ENCODE results near the gene MEOX2. TPM values are rescaled to one million over a fixed set of nuclear protein-coding genes. Genes with fewer than 3 reads are reported as not detected.

Gene MEOX2
- total RNA-seq, 1 donor: not detected

- DNase-seq (ENCODE audit: low read depth in 2 of 3, low spot score in 2 of 3): no peak
Measured at GRCh38 chr7:15682111-15682510, 4.4 kb downstream of the MEOX2 start.

GRCh38 chr7:15681631-15682030 is 4.9 kb downstream of the MEOX2 start:
- DNase-seq (ENCODE audit: low read depth in 2 of 3, low spot score in 2 of 3): no peak

- no peak for DNase-seq (ENCODE audit: low read depth in 2 of 3, low spot score in 2 of 3)
Measured at GRCh38 chr7:15681186-15681585, 5.3 kb downstream of the MEOX2 start.

- DNase-seq (ENCODE audit: low read depth in 2 of 3, low spot score in 2 of 3): no peak
Measured at GRCh38 chr7:15680446-15680845, 6.0 kb downstream of the MEOX2 start.

- DNase-seq (ENCODE audit: low read depth in 2 of 3, low spot score in 2 of 3): no peak
Measured at GRCh38 chr7:15679306-15679705, 7.2 kb downstream of the MEOX2 start.

GRCh38 chr7:15678653-15679052 is 7.8 kb downstream of the MEOX2 start:
- DNase-seq (ENCODE audit: low read depth in 2 of 3, low spot score in 2 of 3): no peak

GRCh38 chr7:15675379-15675778 is 11.1 kb downstream of the MEOX2 start:
- no peak for DNase-seq (ENCODE audit: low read depth in 2 of 3, low spot score in 2 of 3)

- DNase-seq (ENCODE audit: low read depth in 2 of 3, low spot score in 2 of 3): no peak
Measured at GRCh38 chr7:15674586-15674985, 11.9 kb downstream of the MEOX2 start.

GRCh38 chr7:15669443-15670090 is 16.9 kb downstream of the MEOX2 start:
- no peak for DNase-seq (ENCODE audit: low read depth in 2 of 3, low spot score in 2 of 3)

- no peak for DNase-seq (ENCODE audit: low read depth in 2 of 3, low spot score in 2 of 3)
Measured at GRCh38 chr7:15667991-15668390, 18.5 kb downstream of the MEOX2 start.

GRCh38 chr7:15662451-15662850 is 24.0 kb downstream of the MEOX2 start:
- DNase-seq (ENCODE audit: low read depth in 2 of 3, low spot score in 2 of 3): no peak

GRCh38 chr7:15658247-15658646 is 28.2 kb downstream of the MEOX2 start:
- no peak for DNase-seq (ENCODE audit: low read depth in 2 of 3, low spot score in 2 of 3)

- DNase-seq (ENCODE audit: low read depth in 2 of 3, low spot score in 2 of 3): no peak
Measured at GRCh38 chr7:15652776-15653290, 33.6 kb downstream of the MEOX2 start.

- no peak for DNase-seq (ENCODE audit: low read depth in 2 of 3, low spot score in 2 of 3)
Measured at GRCh38 chr7:15651693-15652092, 34.8 kb downstream of the MEOX2 start.

GRCh38 chr7:15650787-15651186 is 35.7 kb downstream of the MEOX2 start:
- no peak for DNase-seq (ENCODE audit: low read depth in 2 of 3, low spot score in 2 of 3)

- no peak for DNase-seq (ENCODE audit: low read depth in 2 of 3, low spot score in 2 of 3)
Measured at GRCh38 chr7:15648461-15648961, 38.0 kb downstream of the MEOX2 start.

GRCh38 chr7:15647309-15647708 is 39.2 kb downstream of the MEOX2 start:
- DNase-seq (ENCODE audit: low read depth in 2 of 3, low spot score in 2 of 3): no peak

GRCh38 chr7:15643000-15643705 is 43.3 kb downstream of the MEOX2 start:
- DNase-seq (ENCODE audit: low read depth in 2 of 3, low spot score in 2 of 3): no peak

- no peak for DNase-seq (ENCODE audit: low read depth in 2 of 3, low spot score in 2 of 3)
Measured at GRCh38 chr7:15628876-15629275, 57.6 kb downstream of the MEOX2 start.

GRCh38 chr7:15626041-15626440 is 60.4 kb downstream of the MEOX2 start:
- no peak for DNase-seq (ENCODE audit: low read depth in 2 of 3, low spot score in 2 of 3)

GRCh38 chr7:15625466-15625865 is 61.0 kb downstream of the MEOX2 start:
- no peak for DNase-seq (ENCODE audit: low read depth in 2 of 3, low spot score in 2 of 3)

- no peak for DNase-seq (ENCODE audit: low read depth in 2 of 3, low spot score in 2 of 3)
Measured at GRCh38 chr7:15621468-15621867, 65.0 kb downstream of the MEOX2 start.
